GM19438 (cell line): ENCODE results near the gene SYT3.

Experiments used
- ATAC-seq: cut with Tn5 transposase; IDR thresholded peaks from one replicate; pipeline ENCODE4 v1.9.1; 2021; ENCODE audit warnings: low read depth; ENCODE audit not compliant: unreplicated experiment

Gene SYT3

DNA sequence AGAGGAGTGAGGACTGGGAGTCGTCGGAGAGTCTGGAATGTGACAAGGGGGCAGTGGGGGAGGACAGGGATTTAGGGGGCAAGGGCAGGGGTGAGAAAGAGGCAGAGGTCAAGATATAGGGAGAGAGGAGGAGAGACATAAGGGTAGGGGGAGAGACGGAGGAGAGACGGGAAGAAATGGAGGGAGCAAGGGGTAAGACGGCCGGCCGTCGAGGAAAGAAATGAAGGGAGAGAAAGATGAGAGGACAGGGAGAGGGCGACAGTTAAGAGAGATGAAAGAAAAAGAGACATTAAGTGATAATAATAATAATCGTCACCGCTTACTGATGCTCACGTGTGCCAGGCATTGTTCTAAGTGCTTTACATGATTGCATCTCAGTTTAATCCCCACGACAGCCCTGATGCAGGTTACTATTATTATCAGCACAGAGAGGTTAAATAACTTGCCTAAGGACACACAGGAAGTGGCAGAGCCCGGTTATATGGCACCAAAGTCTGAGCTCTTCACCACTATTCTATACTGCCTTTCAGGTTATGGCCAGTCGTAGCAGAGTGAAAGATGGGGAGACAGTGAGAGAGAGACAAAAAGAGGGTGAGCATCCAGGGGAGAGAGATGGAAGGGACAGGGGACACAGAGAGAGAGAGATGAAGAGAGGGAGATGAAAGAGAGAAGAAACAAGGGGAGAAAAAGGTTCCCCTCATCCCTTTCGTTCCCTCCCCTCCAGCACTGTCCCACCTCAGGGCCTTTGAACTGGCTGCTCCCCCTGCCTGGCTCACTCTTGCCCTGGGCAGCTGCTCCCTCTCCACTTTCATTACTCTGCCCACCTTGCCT, 23.2 kb upstream of the SYT3 start:
- no peak for ATAC-seq

DNA sequence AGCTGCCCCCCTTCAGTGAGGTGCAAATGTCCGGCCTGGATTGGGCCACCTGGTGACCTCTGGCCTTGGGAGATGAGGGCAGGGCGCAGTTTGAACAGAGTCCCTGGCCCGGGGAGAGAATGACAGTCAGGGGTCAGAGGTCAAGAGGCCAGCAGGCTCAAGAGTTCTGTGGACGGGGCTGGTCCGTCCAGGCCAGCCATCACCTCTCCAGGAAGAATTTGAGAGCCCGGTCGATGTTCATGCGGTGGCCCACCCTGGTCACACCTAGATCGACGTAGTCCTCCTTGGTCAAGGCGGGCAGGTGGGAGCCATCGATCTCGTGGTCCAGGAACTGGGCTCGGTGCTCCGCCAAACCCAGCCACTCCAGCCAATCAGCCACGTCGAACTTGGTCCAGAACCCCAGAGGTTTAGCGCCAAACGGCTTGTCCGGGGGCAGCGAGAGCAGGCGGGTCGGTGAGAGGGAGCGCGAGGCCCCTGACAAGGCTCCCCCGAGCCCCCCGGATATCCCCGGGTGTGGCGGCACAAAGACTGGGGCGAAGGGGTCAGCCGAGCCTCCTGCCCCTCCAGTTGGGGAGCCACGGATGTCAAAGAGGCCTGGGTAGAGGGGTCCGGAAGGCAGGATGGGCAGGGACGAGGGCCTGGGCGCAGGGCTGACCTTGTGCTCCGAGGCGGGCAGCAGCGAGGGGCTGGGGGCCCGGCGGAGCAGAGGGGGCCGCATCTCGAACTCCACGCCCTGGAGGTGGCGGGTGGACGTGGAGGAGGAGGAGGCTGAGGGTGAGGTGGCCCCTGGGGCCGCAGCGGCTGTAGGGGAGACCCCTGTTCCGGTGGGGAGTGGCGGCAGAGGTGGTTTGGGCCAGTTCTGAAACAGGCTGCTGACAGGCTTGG, 22.3 kb upstream of the SYT3 start:
- ATAC-seq = no peak

DNA sequence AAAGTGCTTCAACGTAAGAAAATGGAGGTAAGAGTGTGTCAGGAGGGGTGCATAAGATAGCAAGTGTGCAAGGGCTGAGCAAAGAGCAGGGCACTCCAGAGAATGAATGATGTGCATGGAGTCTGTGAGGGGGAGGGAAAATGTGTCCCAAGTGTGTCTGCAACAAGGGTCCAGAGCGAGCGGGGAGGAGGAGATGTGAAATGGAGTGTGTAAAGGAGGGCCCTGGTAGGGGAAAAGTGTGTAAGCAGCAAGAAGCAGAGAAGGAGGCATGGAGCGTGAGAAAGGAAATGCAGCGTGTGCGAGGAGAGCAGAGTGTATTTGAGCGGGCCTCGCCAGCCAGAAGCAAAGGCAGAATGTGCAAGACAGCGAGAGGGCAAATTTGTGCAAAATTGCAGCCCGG, 21.3 kb upstream of the SYT3 start:
- no peak for ATAC-seq

DNA sequence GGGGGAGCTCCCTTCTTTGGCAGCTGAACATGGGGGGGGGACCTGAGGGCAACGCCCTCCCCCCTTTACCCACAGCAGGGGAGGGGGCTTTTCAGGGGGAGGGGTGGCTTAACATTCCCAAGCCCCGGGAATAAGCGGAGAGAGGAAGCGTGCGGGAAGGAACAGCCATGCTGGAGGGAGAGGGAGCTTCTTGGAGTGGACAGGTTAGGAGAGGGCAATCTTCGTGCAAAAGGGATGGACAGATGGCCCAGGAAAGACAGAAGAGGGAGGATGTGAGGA, 20.3 kb upstream of the SYT3 start:
- ATAC-seq = no peak

DNA sequence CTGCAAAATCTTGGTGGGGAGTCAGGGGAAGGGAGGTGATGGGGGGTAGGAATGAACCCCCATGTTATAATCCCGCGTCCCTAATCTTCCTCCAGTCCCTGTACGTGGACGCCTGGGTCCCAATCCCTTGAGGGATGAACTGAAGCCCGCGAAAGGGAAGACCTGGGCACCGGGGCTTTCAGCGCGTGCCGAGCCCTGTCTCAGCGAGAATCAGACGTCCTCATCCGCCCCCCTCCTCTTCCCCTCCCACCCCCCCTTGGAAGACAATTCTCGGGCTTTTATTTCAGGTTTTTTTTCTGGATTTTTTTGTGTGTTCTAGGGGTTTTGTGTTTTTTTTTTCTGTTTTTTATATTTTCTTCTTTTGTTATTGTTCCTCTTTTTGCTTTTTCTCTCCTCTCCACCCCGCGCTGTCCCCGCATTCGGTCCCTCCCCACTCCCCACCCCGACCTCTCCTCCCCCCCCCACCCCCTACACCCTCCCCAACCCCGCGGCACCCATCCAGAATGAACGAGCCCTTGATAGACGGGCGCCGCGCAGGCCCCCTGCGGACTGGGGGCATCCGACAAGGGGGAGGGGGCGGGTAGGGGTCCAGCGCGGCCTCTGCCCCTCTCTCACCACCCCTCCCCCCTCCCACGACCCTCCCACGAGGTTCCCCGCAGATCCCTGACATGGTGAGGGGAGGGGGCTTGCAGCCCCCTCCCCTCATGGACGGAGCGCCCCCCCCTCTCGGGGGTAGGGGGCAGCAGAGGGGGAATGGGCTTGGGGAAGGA, 19.8 kb upstream of the SYT3 start:
- no peak for ATAC-seq

DNA sequence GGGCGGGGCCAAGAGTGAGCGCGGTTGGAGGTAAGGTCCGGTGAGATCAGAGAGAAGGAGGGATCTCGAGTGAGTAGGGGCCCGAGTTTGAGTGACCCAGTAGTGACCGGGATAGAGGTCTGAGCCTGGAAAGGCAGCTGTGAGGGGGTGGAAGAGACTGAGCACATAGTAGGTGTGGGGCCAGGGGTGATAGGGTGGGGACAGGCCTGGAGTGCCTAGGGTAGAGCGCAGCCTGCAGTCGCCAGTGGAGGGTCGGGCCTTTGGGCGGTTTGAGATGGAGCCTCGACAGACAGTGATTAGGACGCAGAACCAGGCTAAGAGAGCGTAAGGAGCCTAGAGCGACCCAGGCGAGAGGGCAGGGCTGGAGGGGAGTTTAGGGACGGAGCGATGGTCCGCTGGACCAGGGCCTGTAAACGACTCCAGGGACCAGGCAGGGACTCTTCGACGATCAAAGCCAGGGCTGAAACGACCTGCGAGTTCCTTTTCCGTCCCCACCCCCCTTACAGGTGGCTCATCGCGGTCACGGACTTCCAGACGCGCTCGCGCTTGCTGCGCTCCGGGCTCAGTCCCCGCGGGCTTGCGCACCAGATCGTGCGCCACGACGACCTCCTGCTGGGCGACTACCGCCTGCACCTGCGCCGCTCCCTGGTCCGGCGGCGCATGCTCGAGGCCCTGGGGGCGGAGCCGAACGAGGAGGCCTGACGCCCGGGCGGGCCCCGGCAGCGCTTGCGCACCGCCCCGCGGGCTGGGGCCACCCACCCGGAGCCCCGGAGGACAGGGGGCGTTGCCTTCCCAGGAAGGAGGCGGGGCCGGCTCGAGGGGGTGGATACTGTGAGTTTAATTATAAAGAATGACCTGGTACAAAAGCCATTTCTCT, 19.0 kb upstream of the SYT3 start:
- peak; percentile 17 for ATAC-seq

DNA sequence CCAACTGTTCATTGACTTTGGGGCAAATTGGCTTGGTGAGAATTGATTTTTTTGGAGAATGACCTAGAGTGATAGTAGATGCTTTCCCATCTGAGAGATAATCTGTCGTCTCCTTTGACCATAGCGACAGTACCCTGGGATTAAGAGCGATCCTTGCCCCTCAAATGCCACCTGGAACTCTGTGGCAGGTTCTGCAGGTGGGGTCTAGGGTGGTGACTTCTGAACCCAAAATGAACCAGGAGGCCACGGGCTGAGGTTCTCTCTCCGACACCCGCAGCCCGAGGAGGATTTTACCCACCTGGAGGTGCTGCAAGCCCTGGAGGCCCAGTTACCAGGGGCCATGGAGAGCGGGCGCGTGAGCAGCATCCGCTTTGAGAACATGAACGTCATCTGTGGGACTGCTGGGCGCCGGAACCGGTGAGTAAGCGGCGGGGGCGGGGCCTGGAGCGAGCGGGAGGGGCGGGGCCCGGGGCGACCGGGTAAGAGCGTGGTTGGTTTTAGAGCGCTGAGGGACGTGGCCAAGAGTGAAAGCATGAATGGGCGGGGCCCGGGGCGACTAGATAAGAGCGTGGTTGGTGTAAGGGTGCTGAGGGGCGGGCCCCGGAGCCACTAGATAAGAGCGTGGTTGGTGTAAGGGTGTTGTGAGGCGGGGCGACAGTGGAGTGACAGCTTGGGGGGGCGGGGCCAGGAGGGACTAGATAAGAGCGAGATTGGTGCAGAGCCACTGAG, 18.2 kb upstream of the SYT3 start:
- peak; percentile 60 for ATAC-seq

DNA sequence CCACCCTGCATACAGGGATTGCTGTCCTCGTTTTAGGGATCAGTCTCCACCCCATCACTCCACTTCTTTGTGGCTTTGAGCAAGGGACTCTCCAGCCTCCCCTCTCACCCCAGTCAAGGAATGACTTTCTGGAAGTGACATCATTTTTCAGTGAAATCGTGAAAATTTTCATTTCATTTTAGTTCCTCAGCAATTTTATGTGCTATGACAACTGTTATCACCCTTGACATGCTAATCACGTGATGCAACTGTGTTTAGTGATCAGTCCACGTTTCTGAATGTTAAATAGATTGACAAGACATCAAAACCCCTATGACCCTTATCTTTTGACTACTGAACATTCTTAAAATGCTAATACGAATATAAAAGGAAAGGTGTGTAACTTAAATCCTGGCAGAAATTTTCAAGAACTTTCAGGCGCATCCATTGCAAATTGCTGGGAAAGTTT, 17.6 kb upstream of the SYT3 start:
- no peak for ATAC-seq

DNA sequence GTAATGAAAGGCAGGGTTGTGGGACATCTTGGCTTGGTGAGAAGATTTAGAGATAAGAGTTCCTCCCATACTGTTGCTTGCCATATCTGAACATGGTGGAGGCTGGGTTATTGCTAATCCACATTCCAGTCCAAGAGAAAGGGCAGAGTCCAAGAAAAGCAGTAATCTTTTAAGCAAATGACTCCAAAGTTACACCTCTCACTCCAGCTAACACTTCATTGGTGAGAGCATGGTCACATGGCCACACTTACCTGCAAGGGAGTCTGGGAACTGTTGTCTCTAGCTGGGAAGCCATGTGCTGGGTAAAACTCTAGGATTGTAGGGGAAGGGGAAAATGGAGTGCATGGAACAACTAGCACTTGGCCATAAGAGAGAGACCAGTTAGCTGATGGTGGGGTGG, 15.2 kb upstream of the SYT3 start:
- no peak for ATAC-seq

DNA sequence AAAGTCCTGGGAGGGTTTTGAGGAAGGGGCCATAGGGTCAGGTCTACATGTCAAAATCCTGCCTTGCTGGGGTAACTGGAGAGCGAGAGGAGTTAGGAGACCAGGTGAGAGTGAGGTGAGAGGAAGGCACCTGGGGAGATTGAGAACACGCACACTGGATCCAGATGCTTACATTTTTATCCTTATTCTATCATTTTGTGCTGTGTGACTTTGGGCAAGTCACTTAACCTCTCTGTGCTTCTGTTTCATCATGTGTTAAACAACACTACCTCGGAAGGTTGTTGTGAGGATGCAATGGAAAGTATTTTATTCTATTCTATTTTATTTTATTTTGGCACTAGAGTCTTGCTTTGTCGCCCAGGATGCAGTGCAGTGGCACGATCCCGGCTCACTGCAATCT, 13.0 kb upstream of the SYT3 start:
- no peak for ATAC-seq

DNA sequence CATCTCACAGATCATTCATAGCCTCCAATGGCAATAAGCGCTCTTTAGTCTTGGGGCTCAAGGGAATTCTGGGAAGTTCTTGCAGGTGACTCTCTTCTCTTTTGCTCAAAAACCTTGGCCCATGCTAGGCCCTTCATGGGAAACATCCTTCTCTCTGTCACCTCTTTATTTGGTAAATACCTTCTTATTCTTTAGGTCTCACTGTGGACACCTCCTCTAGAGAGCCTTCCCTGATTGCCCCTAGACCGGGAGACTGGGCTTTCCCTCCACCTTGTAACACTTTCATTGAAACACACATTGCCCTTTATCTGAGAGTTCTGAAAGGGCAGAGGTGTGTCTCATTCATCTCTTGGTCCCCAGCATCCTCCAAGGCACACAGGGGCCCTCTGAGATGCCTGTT, 11.5 kb upstream of the SYT3 start:
- no peak for ATAC-seq

DNA sequence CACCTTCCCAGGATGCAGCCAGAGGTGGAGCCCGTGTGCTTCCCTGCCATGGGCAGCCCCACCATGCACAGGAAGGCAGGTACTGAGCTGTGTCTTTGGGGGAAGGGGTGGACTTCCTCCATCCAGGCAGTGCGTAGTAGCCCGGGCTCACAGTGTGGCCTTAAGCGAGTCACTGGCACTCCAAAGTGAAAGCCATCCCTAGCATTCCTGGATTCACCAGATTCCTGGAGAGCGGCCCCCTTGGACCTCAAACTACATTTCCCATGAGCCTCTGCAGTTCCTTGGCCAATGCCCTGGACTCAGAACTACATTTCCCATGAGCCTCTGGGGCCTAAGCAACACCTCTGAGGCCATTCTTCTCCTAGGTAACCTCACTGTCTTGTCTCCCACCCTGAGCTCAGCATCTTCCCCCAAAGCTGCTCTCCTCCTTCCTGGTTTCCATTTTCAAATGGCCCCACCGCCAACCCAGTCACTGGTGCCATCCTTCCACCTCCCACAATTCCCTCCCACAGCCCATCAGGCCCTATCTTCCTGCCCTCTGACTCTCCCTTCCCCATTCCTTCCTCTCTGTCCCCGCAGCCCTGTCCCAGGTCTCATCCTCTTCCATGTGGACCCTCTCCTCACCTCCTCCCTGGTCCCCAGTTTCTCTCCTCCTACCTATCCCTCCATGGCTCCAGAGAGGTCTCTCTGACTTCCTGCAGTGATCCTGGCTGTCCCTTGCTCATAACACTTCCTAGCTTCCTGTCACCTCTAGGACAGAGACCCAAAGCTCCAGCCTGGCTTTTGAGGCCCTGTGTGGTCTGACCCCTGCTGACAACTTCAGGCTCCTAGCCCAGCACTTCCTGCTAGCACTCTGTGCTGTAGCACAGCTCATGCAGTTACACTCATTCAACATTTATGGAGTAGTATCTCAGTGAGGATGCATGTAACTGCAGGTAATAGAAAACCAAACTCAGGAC, 10.0 kb upstream of the SYT3 start, which contains the start of gene C19orf81:
TSS of gene C19orf81 (plus strand) at position 13 of the 959 bp plus-strand sequence. CDS start at position 13, 0 bp downstream.
- ATAC-seq = no peak

DNA sequence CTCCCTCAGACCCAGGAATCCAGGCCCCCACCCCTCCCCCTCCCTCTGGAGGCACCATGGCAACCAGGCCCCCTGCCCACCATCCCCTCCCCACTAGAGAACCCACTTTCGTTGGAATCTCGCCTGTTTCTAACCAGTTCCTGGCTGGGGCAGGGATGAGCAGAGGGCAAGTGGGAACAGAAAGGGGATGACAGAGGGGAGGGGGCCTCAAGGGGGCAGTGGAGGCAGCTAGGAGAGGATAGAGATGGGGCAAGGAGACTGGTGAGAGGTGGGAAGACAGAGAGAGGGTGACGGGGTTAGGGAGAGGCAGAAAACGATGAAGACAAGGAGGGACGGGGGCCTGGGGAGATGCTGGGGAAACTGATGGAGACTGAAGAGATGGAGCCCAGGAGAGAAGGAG, 9.0 kb upstream of the SYT3 start:
- no peak for ATAC-seq

DNA sequence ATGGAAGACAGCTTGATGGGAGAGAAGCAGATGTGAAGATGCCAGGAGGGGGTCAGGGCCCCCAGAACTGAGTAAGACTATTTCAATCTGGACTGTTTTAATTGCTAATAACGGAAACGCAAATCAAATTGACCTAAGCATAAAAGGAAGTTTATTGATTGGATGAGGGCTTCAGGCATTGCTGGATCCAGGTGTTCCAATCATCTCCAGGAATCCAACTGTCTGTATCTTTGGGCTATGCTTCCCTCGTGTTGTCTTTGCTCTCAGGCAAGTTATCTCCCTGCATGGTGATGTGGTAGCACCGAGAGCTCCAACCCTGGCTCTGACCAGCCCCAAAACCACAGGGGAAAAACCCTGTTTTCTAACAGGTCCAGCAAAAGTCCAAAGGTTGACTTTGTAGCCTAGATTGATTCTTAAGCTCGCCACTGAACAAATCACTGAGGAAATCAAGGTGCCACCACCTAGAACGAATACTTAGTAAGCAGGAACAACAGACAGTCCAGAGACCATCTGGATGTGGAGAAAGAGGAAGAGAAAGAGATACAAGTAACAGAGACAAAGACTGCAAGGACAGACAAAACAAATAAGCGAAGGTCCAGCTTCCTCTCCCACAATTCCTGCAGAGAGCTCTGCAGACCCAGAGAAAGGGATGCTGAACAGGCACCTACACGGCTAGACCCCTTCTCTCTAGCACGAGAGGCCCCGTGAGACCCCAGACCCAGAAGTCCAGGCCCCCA, 8.4 kb upstream of the SYT3 start:
- ATAC-seq = no peak

DNA sequence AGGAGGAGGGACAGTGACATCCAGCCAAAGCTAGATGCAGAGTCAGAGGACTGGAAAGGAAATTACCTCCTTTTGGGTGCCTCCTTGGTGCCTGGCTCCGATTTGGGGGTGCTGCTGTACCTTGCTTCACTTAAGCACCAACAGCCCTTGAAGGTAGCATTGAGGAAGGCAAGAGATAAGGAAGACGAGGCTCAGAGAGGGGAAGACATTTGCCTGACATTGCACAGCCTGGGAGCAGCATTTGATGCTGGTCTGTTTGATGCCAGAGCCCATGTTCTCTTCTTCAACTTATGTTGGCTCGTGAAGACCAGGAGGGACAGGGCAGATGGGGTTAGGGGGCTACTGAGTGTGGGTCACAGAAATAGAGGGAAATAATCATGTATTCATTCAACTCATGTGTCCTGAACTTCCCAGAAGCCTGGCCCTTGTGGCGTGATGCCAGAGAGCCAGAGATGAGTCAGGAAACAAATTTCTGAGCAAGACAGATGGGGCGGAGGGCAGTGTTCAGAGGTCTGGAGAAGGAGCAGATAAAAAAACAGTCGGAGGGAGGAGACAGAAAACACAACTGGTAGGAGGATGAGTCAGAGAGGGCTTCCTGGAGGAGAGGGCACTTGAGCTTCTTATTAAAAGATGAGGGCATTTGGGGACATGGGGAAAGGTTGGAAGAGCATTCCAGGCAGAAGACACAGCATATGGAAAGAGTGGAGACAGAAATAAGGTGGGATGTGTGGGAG, 6.6 kb upstream of the SYT3 start:
- ATAC-seq = no peak

DNA sequence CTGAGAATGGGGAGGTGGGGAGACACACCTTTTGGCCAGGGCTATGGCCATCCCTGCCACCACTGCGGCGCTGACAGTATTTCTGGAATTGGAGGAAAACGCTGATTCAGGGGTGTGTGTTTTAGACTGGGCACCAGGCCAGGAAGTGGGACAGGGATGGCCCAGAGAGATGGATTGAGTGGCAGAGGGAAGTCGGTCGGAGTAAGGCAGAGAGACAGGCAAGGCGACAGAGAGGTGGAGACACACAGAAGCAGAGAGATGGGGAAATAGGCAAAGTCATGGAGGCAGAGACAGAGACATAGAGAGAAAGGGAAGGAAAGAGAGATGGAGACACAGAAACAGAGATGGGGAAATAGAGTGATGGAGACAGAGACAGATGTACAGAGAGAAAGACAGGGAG, 5.4 kb upstream of the SYT3 start:
- ATAC-seq = no peak

DNA sequence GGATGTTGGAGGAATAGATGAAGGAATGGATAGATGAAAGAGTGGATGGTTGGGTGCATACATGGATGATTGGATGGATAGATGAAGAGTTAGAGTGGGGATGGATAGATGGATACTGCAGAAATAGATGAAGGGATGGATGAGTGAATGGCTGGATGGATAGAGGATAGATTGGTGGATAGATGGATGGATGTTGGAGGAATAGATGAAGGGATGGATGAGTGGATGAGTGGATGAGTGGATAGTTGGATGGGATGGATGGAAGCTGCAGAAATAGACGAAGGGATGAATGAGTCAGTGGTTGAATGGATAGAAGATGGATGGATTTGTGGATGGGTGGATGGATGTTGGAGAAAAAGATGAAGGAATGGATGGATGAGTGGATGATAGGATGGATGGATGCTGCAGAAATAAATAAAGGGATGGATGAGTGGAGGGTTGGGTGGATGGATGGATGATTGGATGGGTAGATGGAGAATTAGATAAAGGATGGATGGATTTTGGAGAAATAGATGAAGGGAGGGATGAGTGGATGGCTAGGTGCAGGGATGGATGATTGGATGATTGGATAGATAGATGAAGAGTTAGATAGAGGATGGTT, 4.7 kb upstream of the SYT3 start:
- ATAC-seq = no peak
